Measurements from ENCODE around the gene TNNT3. TPM values are rescaled to one million over a fixed set of nuclear protein-coding genes. Genes with fewer than 3 reads are reported as not detected.

The TNNT3 gene
- total RNA-seq, 4 donors from 2014 or later: 1.5 to 12.9 (median 4.8) TPM

DNA sequence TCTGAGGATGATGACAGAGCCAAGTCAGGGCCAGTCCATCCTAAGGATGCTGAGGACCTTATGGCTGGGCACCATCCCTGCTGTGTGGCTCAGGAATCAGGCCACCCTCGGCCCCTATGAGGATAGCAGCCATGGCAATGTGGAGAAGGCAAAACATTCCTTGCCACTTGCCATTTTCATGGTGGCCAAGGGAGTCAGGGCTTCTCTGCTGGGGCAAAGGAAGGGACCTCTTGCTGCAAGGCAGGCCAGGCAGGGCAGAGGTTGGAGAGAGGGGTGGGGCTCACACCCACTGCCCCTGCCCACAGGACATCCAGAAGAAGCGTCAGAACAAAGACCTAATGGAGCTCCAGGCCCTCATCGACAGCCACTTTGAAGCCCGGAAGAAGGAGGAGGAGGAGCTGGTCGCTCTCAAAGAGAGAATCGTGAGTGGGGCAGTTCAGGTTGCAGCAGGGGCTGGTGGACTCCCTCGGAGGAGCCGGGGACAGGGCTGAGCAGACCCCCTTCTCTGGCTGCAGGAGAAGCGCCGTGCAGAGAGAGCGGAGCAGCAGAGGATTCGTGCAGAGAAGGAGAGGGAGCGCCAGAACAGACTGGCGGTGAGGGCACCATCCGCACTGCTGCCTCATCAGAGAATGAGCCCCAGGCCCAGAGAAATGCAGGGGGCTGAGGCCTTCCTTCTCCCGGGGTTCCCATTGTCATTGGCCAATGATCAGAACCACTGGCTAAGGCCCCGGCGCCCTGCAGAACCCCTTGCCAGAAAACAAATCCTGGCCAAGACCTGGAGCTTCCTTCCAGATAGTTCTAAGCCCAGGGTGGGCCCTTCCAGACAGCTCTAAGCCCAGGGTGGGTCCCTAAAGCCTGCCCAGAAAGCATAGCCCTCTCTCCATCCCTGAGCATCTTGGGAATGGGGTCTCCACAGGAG is 14.2 kb downstream of the TNNT3 start:
- whole genome bisulfite sequencing: 89% methylated on average over 17 of the region's 18 CpGs
- no peak overlapping the region for H3K4me3 ChIP-seq
- no peak overlapping the region for H3K27ac ChIP-seq
- no peaks in the 10 kb centered on the region for H3K36me3 ChIP-seq
- peaks cover under 1% of the 10 kb centered on the region for H3K4me1 ChIP-seq
- TF ChIP-seq CTCF (IDR thresholded peaks at IDR 0.05) (no peak), POLR2A (IDR thresholded peaks at IDR 0.05) (no peak), POLR2AphosphoS5 (IDR thresholded peaks at IDR 0.05) (no peak), EP300 (IDR thresholded peaks at IDR 0.05) (no peak)
- H3K9me3 ChIP-seq: no peaks in the 10 kb centered on the region
- peaks cover 6% of the 10 kb centered on the region for H3K27me3 ChIP-seq
- peak in 1 of 2 donors; percentile 51 for DNase-seq (ENCODE audit: low spot score in 2 of 2)

GRCh38 chr11:1934335-1935155 is 15.0 kb downstream of the TNNT3 start:
- WGBS: 78% methylated on average over 18 of the region's 24 CpGs
- DNase-seq (ENCODE audit: low spot score in 2 of 2): peak in 1 of 2 donors; percentile 55
- Histone ChIP-seq H3K27me3 (peaks cover 6% of the 10 kb centered on the region), H3K27ac (no peak overlapping the region), H3K36me3 (no peaks in the 10 kb centered on the region), H3K9me3 (no peaks in the 10 kb centered on the region), H3K4me1 (peaks cover 8% of the 10 kb centered on the region), H3K4me3 (no peak overlapping the region)
- TF ChIP-seq EP300 (IDR thresholded peaks at IDR 0.05) (no peak), POLR2AphosphoS5 (IDR thresholded peaks at IDR 0.05) (no peak), POLR2A (IDR thresholded peaks at IDR 0.05) (no peak), CTCF (IDR thresholded peaks at IDR 0.05) (no peak)

GRCh38 chr11:1935156-1936071 is 15.9 kb downstream of the TNNT3 start:
- 84% methylated on average over 20 of the region's 33 CpGs for WGBS
- no peak for TF ChIP-seq POLR2AphosphoS5 (IDR thresholded peaks at IDR 0.05)
- TF ChIP-seq POLR2A (IDR thresholded peaks at IDR 0.05): no peak
- no peak for TF ChIP-seq CTCF (IDR thresholded peaks at IDR 0.05)
- no peak for TF ChIP-seq EP300 (IDR thresholded peaks at IDR 0.05)
- Histone ChIP-seq H3K36me3 (no peaks in the 10 kb centered on the region), H3K27ac (no peak overlapping the region), H3K9me3 (no peaks in the 10 kb centered on the region), H3K4me3 (no peak overlapping the region), H3K4me1 (peaks cover 8% of the 10 kb centered on the region), H3K27me3 (peaks cover 6% of the 10 kb centered on the region)
- DNase-seq (ENCODE audit: low spot score in 2 of 2): peak in 1 of 2 donors; percentile 57

DNA sequence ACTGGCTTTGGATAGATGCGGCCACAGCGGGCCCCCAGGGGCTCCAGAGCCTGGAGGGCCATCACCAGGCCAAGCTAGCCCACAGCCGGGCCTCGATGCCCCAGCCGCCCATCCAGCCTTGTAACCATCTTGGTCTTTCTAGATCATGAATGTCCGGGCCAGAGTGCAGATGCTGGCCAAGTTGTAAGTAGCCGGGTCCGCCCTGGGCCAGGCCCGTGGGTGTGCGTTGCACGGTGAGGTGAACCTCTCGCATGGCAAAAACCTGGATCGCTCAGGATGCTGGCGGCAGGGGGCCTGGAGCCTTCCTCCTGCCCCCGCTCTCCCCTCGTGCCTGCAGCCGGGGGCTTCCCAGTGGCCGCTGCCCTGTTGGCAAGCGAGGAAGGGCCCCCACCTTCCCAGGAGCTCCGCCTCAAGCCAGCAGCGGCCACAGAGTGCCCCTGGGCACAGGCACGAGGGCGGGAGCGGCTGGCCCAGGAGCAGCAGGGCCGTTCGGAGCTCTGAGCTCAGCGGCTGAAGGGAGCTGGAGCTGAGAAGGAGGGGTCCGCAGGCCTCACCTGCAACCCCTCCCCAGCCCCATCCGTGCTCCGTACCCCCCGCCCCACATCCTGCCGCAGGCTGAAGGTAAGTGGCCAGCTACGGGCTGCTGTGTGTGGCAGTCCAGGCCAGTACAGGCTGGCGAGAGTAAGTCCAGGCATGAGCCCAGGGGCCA is 16.7 kb downstream of the TNNT3 start:
- peaks cover 8% of the 10 kb centered on the region for H3K4me1 ChIP-seq
- no peaks in the 10 kb centered on the region for H3K36me3 ChIP-seq
- H3K9me3 ChIP-seq: no peaks in the 10 kb centered on the region
- no peak overlapping the region for H3K4me3 ChIP-seq
- DNase-seq (ENCODE audit: low spot score in 2 of 2): no peak
- 96% methylated on average over 5 of the region's 34 CpGs for WGBS
- peaks cover 6% of the 10 kb centered on the region for H3K27me3 ChIP-seq
- TF ChIP-seq POLR2A (IDR thresholded peaks at IDR 0.05) (no peak), POLR2AphosphoS5 (IDR thresholded peaks at IDR 0.05) (no peak), EP300 (IDR thresholded peaks at IDR 0.05) (no peak), CTCF (IDR thresholded peaks at IDR 0.05) (no peak)
- no peak overlapping the region for H3K27ac ChIP-seq
